ENCODE data around the gene TNNT3. TPM values are rescaled to one million over a fixed set of nuclear protein-coding genes. Genes with fewer than 3 reads are reported as not detected.
"Not testable (repeated sequence)": the region's sequence is repeated elsewhere in the genome, so short reads cannot be mapped to it uniquely, and the experiment has no call there.

TNNT3 gene
- polyA plus RNA-seq = not detected

DNA sequence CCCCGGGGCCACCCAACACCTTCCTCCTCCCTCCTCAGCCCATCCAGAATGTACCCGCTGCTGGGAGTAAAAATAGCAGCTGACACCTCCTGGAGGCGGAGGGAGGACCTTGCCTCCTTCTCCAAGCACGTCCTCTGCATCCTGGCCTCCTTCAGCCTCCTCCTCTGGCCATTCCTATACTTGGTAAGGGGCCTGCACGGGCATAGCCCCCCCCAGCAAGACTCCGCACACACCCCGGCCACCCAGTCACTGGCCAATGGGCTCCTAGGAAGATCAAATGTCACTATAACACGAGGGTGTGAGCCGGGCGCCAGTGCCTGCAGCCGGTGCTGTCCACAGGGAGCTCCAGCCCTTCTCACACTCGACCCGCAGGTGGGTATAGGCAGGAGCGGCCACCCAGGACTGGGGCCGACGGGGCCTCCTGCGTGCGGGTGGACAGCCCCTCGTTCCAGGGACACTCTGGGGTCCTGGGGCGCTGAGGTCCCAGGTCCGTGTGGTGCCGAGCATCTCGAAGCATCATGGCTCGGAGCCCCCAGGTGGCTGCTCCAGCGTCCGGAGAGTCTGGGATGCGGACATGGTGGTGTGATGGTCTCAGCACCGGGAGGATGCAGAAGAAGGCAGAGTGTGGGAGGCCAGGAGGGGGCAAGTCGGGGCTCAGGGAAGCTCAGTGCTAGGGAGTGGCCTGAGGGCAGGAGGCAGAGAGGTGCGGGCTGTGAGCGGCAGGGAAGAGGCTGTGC is at the start of gene TNNT3:
TNNT3 (plus strand) TSS at position 313 of the 737 bp plus-strand sequence. CDS start 3,172 bp downstream, outside the sequence.
- H3K27ac Mint-ChIP-seq = no peak within 1 kb of the TSS
- DNase-seq = no peak
- no peak within 1 kb of the TSS for H3K4me3 Mint-ChIP-seq
- H3K4me1 Mint-ChIP-seq = peaks cover 8 to 19% of the 10 kb centered on the region in 2 donors
- no peaks in the 10 kb centered on the region for H3K36me3 Mint-ChIP-seq
- H3K27me3 Mint-ChIP-seq (ENCODE audit: low read depth in 3 of 3) = peaks cover 10 to 22% (median 16%) of the 10 kb centered on the region in 3 donors
- no peaks in the 10 kb centered on the region for H3K9me3 Mint-ChIP-seq

DNA sequence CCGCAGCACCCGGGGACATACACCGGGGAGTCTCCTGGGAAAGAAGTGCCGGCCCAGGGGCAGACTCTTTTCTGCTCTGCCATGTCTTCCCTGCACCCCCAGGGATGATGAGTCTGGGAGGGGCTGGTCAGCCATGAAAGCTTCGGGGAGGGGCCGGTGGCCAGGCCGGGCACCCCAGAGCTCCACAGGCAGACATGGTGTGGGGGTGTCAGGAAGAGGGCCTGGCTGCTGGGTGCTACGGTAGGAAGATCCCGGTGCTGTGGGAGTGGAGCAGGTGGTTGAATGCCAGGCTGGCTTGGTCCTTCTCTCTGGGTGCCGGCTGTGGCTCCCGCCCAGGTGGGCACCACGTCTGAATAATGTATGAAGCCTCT is 49.2 kb upstream of the TNNT3 start:
- Mint-ChIP-seq H3K4me1 (peaks cover 63 to 74% of the 10 kb centered on the region in 2 donors), H3K4me3 (peak overlapping the region; percentile 77 to 89 (median 85)), H3K27ac (peak overlapping the region; percentile 74 to 96 (median 92)), H3K9me3 (no peaks in the 10 kb centered on the region), H3K36me3 (no peaks in the 10 kb centered on the region), H3K27me3 (ENCODE audit: low read depth in 3 of 3) (peaks cover 3 to 15% (median 14%) of the 10 kb centered on the region in 3 donors)
- no peak for DNase-seq

DNA sequence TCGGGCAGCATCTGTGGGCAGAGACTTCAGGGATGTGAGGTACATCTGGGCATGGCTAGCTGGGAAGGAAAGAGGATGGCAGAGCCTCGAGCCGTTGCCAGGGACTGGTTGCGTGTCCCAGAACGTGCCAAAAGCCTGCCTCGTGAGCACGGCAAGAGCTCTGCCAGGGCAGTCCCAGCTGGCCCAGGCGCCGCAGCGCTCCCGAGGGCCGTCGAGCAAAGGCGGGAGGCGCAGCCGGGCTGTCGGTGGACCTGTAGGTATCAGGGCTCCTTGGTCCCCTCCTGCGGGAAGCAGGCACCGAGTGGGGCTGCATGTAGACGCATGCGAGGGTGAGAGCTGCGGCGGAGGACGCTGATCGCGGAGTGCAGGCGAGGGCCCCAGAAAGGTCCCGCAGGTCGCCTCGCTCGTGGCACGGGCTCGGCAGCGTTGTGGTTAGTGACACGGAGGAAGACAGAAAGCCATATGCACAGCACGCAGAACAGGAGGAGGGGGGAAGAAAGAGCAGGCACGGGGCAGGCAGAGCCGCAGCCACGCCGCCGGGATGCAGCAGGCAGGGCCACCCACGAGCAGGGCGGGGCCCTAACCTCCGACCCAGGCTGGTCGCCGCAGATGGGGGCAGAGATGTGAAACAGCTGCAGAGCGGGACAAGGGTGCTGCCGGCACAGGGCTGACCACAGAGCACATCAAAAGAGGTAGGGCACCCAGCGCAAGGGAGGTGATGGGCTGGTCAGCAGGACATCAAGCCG is 48.6 kb upstream of the TNNT3 start:
- peak; percentile 67 to 79 (median 73) for DNase-seq
- Mint-ChIP-seq H3K4me3 (peak overlapping the region; percentile 77 to 89 (median 85)), H3K9me3 (no peaks in the 10 kb centered on the region), H3K27ac (peak overlapping the region; percentile 74 to 96 (median 92)), H3K4me1 (peaks cover 60 to 70% of the 10 kb centered on the region in 2 donors), H3K27me3 (ENCODE audit: low read depth in 3 of 3) (peaks cover 2 to 15% (median 12%) of the 10 kb centered on the region in 3 donors), H3K36me3 (no peaks in the 10 kb centered on the region)

DNA sequence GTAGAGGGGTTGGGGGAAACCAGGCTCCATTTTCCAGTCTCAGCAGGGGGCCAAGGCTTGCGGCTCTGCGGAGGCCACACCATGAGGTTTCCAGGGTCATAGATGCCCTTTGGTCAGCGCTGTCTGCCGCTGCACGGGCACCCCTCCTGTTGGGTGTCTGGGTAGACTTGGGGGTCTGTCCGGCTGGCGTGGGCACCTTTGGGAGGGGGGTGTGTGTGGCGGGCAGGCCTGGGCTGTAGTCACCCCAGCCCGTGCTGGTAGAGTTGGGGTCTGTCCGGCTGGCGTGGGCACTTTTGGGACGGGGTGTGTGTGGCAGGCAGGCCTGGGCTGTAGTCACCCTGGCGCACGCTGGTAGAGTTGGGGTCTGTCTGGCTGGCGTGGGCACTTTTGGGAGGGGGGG is 48.0 kb upstream of the TNNT3 start:
- Mint-ChIP-seq H3K27me3 (ENCODE audit: low read depth in 3 of 3) (peaks cover 2 to 13% (median 12%) of the 10 kb centered on the region in 3 donors), H3K9me3 (no peaks in the 10 kb centered on the region), H3K4me1 (peaks cover 56 to 74% of the 10 kb centered on the region in 2 donors), H3K36me3 (no peaks in the 10 kb centered on the region), H3K27ac (peak overlapping the region; percentile 53 to 96 (median 92)), H3K4me3 (peak overlapping the region; percentile 20 to 89 (median 85))
- no peak for DNase-seq

DNA sequence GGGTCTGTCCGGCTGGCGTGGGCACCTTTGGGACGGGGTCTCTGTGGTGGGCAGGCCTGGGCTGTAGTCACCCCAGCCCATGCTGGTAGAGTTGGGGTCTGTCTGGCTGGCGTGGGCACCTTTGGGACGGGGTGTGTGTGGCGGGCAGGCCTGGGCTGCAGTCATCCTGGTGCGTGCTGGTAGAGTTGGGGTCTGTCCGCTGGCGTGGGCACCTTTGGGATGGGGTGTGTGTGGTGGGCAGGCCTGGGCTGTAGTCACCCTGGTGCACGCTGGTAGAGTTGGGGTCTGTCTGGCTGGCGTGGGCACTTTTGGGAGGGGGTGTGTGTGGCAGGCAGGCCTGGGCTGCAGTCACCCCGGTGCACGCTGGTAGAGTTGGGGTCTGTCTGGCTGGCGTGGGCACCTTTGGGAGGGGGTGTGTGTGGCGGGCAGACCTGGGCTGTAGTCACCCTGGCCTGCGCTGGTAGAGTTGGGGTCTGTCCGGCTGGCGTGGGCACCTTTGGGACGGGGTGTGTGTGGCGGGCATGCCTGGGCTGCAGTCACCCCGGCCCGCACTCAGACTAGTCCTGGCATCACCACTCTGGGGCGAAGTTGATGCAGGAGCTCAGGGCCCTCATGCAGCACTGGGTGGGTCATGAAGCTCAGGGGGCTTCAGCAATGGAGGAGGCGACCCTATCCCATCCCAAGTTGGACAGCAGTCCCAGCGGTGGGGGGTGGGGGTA is 47.1 kb upstream of the TNNT3 start:
- Mint-ChIP-seq H3K4me3 (peak overlapping the region; percentile 20 to 89 (median 59)), H3K27me3 (ENCODE audit: low read depth in 3 of 3) (peaks cover 2 to 12% (median 12%) of the 10 kb centered on the region in 3 donors), H3K36me3 (no peaks in the 10 kb centered on the region), H3K27ac (peak overlapping the region; percentile 59 to 89 (median 77)), H3K4me1 (peaks cover 56 to 72% of the 10 kb centered on the region in 2 donors), H3K9me3 (no peaks in the 10 kb centered on the region)
- DNase-seq = no peak

DNA sequence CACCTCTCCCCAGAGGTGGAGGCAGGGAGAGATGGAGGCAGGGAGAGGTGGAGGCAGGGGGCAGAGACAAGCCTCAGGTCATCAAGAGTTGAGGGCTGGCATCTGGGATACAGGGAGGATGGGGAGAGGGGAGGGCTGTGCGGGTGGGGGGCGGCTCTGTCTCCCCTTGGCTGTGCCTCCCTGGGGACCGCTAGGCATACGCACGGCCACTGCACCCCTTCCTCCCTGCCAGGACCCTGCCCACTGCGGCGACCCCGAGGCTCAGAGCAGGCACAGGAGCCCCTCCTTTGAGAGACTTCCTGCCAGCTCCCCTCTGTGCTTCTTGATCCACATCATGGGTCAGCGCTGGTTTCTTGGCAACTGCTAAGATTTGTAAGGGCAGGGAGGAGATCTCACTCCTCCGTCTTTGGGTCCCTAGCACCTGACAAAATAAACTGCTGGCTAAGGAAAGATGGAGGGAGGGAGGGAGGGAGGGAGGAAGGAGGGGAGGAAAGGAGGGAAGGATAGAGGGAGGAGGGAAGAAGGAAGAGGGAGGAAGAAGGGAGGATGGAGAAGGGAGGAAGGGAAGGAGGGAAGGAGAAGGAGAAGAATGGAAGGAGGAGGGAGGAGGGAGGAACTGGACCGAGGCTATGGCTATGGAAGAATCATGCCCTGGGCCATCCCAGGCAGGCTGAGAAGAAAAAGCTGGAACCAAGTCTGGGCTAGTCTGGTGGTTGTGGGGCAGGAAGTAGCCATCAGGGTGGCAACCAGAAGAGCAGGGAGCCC is 46.3 kb upstream of the TNNT3 start:
- peaks cover 2 to 12% (median 12%) of the 10 kb centered on the region in 3 donors for H3K27me3 Mint-ChIP-seq (ENCODE audit: low read depth in 3 of 3)
- H3K4me1 Mint-ChIP-seq = peaks cover 51 to 72% of the 10 kb centered on the region in 2 donors
- DNase-seq = no peak
- H3K27ac Mint-ChIP-seq = peak overlapping the region; percentile 49 to 89 (median 79)
- H3K9me3 Mint-ChIP-seq = no peaks in the 10 kb centered on the region
- no peaks in the 10 kb centered on the region for H3K36me3 Mint-ChIP-seq
- H3K4me3 Mint-ChIP-seq = peak overlapping the region in 3 of 5 donors; percentile 27 to 59 (median 53)

DNA sequence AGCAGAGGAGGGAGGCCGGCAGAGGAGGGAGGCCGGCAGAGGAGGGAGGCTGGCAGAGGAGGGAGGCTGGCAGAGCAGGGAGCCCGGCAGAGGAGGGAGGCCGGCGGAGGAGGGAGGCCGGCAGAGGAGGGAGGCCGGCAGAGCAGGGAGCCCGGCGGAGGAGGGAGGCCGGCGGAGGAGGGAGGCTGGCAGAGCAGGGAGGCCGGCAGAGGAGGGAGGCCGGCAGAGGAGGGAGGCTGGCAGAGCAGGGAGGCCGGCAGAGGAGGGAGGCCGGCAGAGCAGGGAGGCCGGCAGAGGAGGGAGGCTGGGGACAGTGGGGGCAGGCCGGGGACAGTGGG is 45.7 kb upstream of the TNNT3 start:
- peak overlapping the region in 2 of 5 donors; percentile 27 to 53 for H3K4me3 Mint-ChIP-seq
- not testable (repeated sequence) for H3K9me3 Mint-ChIP-seq, DNase-seq, H3K36me3 Mint-ChIP-seq
- H3K27me3 Mint-ChIP-seq (ENCODE audit: low read depth in 3 of 3) = peaks cover 2 to 12% (median 12%) of the 10 kb centered on the region in 3 donors
- peak overlapping the region in 3 of 6 donors; percentile 40 to 84 (median 57) for H3K27ac Mint-ChIP-seq
- peaks cover 50 to 71% of the 10 kb centered on the region in 2 donors for H3K4me1 Mint-ChIP-seq

DNA sequence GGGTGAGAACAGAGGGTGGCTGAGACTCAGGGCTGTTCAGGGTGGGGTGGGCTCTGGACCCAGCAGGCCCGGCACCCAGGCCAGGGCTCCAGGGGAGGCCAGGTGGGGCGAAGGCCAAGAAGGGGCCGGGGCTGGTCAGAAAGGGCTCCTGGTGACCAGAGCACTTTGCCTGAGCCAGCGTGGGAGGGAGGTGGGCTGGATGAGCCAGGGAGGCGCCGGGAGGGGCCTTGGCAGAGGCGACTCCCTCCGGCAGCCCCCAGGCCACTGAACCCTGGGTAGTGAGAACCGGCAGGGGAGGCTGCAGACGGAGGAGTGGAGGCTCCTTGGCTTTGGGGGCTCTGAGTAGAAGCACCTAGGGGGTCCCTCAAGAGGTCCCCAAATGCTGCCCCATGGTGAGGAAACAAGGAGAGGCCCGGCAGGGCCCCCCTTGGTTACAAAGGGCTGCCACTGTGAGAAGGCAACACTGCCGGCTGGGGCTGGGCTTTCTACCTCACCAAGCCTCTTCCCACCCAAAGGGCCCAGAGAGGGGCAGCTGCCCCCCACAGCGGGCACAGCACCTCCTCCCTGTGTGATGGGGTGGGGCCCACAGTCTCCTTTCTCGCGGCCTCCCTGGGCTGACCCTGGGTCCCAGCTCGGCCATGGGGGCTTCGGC is 44.9 kb upstream of the TNNT3 start:
- not testable (repeated sequence) for H3K9me3 Mint-ChIP-seq; H3K4me3 Mint-ChIP-seq; DNase-seq; H3K36me3 Mint-ChIP-seq; H3K27me3 Mint-ChIP-seq (ENCODE audit: low read depth in 3 of 3)
- H3K4me1 Mint-ChIP-seq = peaks cover 42 to 67% of the 10 kb centered on the region in 2 donors
- H3K27ac Mint-ChIP-seq = peak overlapping the region in 1 of 6 donors; percentile 40

DNA sequence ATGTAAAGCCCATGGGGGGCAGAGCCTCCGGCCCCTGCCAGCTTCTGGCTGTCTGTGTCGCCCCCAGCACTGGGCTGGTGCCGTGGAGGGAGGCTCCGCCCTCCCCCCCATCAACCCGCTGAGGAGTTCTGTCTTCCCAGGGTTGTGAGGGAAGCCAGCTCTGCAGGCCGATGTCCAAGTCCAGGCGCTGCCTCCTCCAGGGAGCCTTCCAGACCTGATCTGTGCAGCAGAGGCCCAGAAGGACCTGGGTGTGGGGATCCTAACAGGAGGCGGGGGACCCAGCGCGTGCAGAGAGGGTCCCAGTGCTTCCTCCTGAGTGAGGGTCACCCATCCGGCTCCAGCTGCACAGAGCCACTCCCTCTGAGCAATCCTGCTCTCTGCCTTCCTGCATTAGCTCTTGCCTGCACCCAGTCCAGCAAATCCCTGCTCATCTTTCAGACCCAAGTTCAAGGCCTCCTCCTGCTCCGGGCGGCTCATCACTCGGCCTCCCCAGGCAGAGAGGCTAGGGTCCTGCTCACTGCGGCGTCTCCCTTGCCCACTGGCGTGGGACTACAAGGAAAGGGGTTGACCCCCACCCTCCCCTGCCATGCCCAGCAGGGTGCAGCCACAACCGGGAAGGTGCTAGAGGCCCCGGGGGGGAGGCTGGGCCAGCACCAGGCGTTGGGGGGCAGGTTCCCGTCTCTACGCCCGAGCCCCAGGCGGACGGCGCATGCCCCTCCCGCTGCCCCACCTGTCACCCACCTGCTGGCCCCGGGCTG is 44.2 kb upstream of the TNNT3 start:
- DNase-seq = no peak
- no peaks in the 10 kb centered on the region for H3K9me3 Mint-ChIP-seq
- H3K36me3 Mint-ChIP-seq = no peaks in the 10 kb centered on the region
- peaks cover 0 to 8% (median 7%) of the 10 kb centered on the region in 3 donors for H3K27me3 Mint-ChIP-seq (ENCODE audit: low read depth in 3 of 3)
- peak overlapping the region in 4 of 5 donors; percentile 14 to 62 (median 26) for H3K4me3 Mint-ChIP-seq
- H3K4me1 Mint-ChIP-seq = peaks cover 35 to 63% of the 10 kb centered on the region in 2 donors
- H3K27ac Mint-ChIP-seq = peak overlapping the region in 5 of 6 donors; percentile 74 to 90 (median 80)

DNA sequence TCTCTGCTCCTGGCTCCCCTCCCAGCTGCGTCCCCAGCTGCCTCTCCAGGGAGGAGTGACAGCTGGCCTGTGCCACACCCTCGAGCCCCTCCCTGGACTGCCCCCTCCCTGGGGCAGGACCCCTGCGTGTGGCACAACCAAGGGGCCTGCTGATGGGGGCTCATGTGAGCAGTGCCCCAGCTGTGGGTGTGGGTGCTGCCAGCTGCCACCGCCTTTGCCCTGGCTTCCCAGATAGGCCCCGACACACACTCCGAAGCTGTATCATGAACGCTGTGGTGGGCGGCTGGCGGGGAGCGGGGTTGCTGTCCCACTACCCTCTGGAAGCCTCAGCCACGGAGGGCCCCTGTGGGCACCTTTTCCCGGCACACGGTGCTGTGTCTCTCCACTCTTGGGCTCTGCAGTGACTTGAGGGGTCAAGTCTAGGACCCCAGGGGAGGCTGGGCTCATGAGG is 43.6 kb upstream of the TNNT3 start:
- not testable (repeated sequence) for H3K36me3 Mint-ChIP-seq; DNase-seq; H3K9me3 Mint-ChIP-seq; H3K27me3 Mint-ChIP-seq (ENCODE audit: low read depth in 3 of 3); H3K4me3 Mint-ChIP-seq
- peak overlapping the region in 2 of 6 donors; percentile 21 to 29 for H3K27ac Mint-ChIP-seq
- H3K4me1 Mint-ChIP-seq = peaks cover 29 to 62% of the 10 kb centered on the region in 2 donors

DNA sequence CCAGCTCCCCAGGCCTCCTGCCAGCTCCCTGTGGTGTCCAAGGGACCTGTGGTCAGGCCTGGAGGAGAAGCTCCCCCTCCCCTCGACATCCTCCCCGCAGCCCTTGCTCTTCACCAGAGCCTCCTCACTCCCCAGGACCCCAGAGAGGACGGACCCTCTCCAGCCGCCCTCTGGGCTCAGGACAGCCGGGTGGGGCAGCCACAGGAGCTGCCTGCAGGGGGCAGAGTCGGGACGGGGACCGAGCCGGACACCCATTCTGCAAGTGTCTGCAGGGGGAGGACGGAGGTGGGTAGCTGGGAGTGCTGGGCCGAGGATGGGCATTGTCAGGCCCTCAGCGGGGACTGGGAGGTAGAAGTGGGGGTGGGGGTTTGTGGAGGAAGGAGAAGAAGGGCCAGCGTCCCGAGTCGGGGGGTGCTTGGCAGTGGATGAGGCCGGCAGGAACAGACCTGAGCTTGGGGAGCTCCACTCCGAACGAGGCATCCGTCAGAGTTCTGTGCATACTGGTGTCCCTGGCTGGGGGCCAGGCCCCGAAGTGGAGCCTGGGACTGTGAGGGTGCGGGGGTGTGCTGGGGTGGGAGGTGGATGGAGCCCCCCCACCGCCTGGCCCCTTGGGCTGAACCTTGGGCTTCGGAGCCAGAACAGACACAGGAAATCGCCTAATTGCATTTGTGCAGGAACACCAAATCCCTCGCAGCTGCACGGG is 43.0 kb upstream of the TNNT3 start:
- peak overlapping the region in 2 of 6 donors; percentile 29 to 36 for H3K27ac Mint-ChIP-seq
- DNase-seq = no peak
- H3K27me3 Mint-ChIP-seq (ENCODE audit: low read depth in 3 of 3) = peaks cover 0 to 5% (median 4%) of the 10 kb centered on the region in 3 donors
- no peaks in the 10 kb centered on the region for H3K36me3 Mint-ChIP-seq
- no peak overlapping the region for H3K4me3 Mint-ChIP-seq
- peaks cover 23 to 60% of the 10 kb centered on the region in 2 donors for H3K4me1 Mint-ChIP-seq
- H3K9me3 Mint-ChIP-seq = no peaks in the 10 kb centered on the region
